ENCODE measurements around the gene EPHB1. TPM values are rescaled to one million over a fixed set of nuclear protein-coding genes. Genes with fewer than 3 reads are reported as not detected.

EPHB1 gene
- total RNA-seq, 1 experiment from 2014 or later, result 2.8 TPM

DNA sequence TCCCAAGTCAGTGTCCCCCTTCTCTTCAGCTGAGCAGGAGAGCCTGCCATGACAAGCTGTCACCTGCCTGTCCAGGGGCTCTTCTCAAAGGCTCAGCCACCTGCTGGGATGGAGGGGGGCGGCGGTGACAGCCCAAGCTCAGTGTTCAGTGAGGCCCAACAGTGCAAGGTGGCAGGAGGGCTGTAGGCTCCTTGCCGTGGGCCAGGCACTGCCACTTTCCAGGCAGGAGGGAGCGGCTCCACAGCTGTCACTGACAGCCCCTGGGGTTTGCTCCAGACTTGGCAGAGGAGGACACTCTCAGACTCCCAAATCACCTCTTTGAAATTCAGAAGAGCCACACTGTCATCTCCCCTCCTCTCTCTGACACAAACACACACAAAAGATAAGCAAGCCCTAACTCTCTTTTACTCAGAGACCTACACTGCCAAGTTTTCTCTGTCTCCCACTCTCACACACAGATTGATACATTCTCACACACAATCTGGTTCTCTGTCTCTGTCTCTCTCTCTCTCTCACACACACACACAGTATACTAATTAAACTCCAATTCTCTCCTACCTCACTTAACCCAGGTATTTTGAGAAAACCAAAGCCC lies 443.3 kb downstream of the EPHB1 start:
- no peak overlapping the region for H3K4me3 Mint-ChIP-seq

More for the DNA sequence above, 443.3 kb downstream of the EPHB1 start:
- Histone ChIP-seq H4K20me1 (ENCODE audit: control insufficient read depth, insufficient read depth, insufficient read length) (no peaks in the 10 kb centered on the region), H3K4me1 (ENCODE audit: insufficient read depth, low read length) (no peaks in the 10 kb centered on the region; the same call in 1 of the 2 replicates), H3K79me2 (ENCODE audit: insufficient read depth, low read length) (no peaks in the 10 kb centered on the region), H2BK5ac (ENCODE audit: insufficient read length, low read length) (no peak overlapping the region), H3K18ac (ENCODE audit: insufficient read length, low read depth, low read length) (no peak overlapping the region), H3K4ac (ENCODE audit: low read depth, low read length) (no peak overlapping the region), H2BK12ac (ENCODE audit: insufficient read length, low read depth, low read length) (no peak overlapping the region), H3K27ac (ENCODE audit: insufficient read length, low read depth, low read length) (no peak overlapping the region), H2AK5ac (ENCODE audit: insufficient read length, low read length) (no peak overlapping the region), H3K56ac (ENCODE audit: insufficient read length, low read depth, low read length) (no peak overlapping the region), H3K14ac (ENCODE audit: insufficient read depth, low read length) (no peak overlapping the region), H3K79me1 (ENCODE audit: insufficient read depth, low read depth, low read length, poor library complexity, severe bottlenecking) (no peaks in the 10 kb centered on the region), H3K23me2 (ENCODE audit: insufficient read length, low read depth, low read length, poor library complexity, severe bottlenecking) (no peaks in the 10 kb centered on the region), H4K8ac (replicated peaks; ENCODE audit: insufficient read length, low read depth, low read length) (no peak overlapping the region), H2BK120ac (ENCODE audit: low read depth, low read length, poor library complexity, severe bottlenecking) (no peak overlapping the region), H2AFZ (ENCODE audit: low read length) (no peak overlapping the region), H3K23ac (ENCODE audit: insufficient read length, low read depth, low read length) (no peak overlapping the region), H4K5ac (ENCODE audit: insufficient read length, low read depth, low read length) (no peak overlapping the region), H4K91ac (ENCODE audit: insufficient read length, low read depth, low read length) (no peak overlapping the region), H3K9me3 (ENCODE audit: control insufficient read depth, low read depth, low read length) (peaks cover 6% of the 10 kb centered on the region), H3T11ph (ENCODE audit: low read length) (no peak overlapping the region), H2BK15ac (ENCODE audit: low read depth, low read length) (no peak overlapping the region), H2BK20ac (ENCODE audit: low read depth, low read length, poor library complexity, severe bottlenecking) (no peak overlapping the region), H3K27me3 (ENCODE audit: insufficient read depth, low read length) (no peaks in the 10 kb centered on the region), H3K9ac (ENCODE audit: extremely low read depth, insufficient read length, low read length) (no peak overlapping the region), H3K4me2 (ENCODE audit: insufficient read depth, insufficient read length, low read length) (no peak overlapping the region)
- H3K27ac Mint-ChIP-seq, result peak overlapping the region in 2 of 3 experiments; percentile 6 to 25; a peak in 1 of 7 replicates
- H3K4me1 Mint-ChIP-seq, result peaks cover 38 to 40% of the 10 kb centered on the region in 2 experiments
- H3K36me3 Mint-ChIP-seq (ENCODE audit: insufficient read depth in 1 of 3, low read depth in 3 of 3), result peaks cover 11 to 17% (median 15%) of the 10 kb centered on the region in 3 experiments
- TF ChIP-seq, protein P1, sequence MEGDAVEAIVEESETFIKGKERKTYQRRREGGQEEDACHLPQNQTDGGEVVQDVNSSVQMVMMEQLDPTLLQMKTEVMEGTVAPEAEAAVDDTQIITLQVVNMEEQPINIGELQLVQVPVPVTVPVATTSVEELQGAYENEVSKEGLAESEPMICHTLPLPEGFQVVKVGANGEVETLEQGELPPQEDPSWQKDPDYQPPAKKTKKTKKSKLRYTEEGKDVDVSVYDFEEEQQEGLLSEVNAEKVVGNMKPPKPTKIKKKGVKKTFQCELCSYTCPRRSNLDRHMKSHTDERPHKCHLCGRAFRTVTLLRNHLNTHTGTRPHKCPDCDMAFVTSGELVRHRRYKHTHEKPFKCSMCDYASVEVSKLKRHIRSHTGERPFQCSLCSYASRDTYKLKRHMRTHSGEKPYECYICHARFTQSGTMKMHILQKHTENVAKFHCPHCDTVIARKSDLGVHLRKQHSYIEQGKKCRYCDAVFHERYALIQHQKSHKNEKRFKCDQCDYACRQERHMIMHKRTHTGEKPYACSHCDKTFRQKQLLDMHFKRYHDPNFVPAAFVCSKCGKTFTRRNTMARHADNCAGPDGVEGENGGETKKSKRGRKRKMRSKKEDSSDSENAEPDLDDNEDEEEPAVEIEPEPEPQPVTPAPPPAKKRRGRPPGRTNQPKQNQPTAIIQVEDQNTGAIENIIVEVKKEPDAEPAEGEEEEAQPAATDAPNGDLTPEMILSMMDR (conservative IDR thresholded peaks at IDR 0.05), result no peak
- H3K9me3 Mint-ChIP-seq, result peaks cover 15 to 24% of the 10 kb centered on the region in 2 experiments
- no peak for DNase-seq
- no CpG with 5 or more reads among the region's 4 CpGs for WGBS (ENCODE audit: extremely low coverage, insufficient read length, low lambda C conversion rate)
- peaks cover 4% of the 10 kb centered on the region for H3K27me3 Mint-ChIP-seq (ENCODE audit: low read depth)

Data from H9 (cell line).